HG02885 (cell line): ENCODE results near the gene L3MBTL4.
"Not testable (repeated sequence)": the region's sequence is repeated elsewhere in the genome, so short reads cannot be mapped to it uniquely, and the experiment has no call there.

Experiments
- ATAC-seq: cut with Tn5 transposase; IDR thresholded peaks from one replicate; pipeline ENCODE4 v1.9.1; 2021; ENCODE audit warnings: mild to moderate bottlenecking; ENCODE audit not compliant: unreplicated experiment, poor library complexity

L3MBTL4 gene

DNA sequence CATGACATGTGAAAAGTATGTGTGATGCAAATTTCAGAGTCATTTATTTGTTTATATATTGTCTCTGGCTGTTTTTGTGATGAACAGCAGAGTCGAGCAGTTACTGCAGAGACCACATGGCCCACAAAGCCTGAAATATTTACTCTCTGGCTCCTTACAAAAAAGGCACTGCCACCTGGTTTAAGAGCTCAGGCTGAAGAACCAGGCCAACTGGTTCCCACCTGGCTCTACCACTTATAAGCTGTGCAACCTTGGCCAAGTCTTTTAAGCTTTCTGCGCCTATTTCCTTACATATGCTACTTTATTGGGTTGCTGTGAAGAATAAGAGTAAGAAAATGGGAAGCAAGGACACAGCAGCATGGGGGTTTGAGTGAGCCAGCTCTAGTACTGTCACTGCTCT is 207.6 kb downstream of the L3MBTL4 start:
- no peak for ATAC-seq

DNA sequence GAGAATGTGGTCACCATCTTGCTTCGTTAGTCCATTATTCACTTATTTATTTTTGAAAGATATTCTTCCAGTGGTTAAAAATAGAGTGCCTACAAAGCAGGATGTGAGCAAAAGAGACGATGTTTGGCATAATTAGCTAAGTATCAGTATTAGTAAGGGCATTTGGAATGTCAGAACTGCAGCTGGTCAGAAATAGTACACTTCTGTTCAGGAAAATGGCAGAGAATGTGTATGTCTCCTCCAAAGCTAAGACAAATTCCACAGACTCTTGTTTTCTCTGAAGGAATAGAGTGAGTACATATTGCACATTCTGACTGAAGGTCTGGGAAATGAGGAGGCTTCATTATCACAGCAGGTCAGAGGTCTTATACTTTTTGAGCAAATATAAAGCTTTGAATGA is 209.0 kb downstream of the L3MBTL4 start:
- no peak for ATAC-seq

DNA sequence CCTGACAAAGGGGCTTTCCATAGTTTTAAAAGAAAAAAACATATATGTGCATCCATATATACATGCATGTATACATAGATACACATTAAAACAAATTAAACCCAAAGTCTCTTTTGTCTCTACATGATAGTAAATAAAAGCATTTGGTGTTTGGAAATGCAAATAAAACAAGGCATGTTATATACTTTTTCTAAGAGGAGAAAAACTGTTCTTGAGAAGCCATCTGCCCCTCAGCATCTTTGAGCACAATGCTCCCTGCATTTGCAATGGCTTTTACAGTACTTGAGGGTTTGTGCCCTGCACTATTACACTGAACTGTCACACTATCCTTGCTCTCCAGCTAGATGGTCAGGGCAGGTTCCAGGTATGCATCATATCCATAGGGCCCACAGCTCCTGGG is 210.2 kb downstream of the L3MBTL4 start:
- ATAC-seq, result no peak

DNA sequence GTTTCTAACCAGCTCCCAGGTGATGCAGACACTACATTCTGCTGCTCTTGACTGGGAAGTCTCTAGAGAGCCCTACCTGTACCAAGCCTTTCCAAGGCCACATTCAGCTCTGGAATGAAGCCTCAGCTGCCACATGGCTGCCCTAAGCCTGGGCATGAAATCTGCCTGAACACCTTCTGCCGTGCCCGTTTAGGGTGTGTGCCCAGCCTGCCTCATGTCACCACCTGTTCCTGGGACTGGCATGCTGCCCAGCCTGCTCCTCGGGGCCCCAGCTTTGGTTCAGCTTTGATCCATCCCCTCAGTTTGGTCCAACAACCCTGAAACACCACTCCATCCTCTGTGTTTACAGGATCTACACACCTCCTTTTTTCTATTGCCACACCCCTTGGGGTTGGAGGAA is 210.9 kb downstream of the L3MBTL4 start:
- no peak for ATAC-seq

DNA sequence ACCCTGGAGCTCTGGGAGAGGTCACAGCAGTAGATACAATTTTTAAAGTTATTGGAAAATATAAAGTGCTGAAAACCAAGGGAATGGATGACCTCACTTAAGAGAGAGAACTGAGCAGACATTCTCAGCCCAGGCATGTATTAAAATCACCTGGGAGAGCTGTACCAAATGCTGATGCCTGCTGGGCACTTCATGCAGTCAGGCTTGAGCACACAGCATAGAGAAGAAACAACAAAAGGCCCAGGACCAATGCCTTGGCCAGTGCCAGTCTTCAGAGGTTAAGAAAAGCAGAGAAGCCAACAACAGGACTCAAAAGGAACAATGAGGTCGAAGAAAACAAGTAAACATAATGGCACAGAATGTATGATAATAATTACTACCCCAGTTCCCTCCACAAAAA is 211.8 kb downstream of the L3MBTL4 start:
- ATAC-seq, result no peak

DNA sequence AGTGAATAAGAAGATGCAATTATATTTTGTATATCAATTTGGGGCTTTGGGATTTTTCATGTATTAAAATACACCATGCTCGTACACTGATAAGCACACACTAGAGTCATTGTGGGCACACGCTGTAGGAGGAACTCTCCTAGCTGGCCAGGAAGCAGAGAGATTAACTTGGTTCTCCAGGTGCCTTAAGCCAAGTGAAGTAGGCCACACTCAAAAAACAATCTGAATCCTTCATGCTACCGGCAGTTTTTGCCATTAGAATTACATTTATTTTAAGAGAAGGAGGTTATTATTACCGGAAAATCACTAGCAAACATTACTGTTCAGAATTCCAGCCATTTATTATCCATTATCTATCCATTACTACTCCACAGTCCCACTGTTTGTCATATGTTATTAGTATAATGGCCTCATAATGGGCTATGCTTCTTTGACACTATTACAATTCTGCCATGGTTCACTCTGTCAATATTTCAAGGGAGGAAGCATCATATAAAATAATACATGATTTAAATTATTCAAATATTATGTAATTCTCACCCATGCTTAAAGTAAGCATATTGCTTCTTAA is 214.4 kb downstream of the L3MBTL4 start:
- no peak for ATAC-seq

DNA sequence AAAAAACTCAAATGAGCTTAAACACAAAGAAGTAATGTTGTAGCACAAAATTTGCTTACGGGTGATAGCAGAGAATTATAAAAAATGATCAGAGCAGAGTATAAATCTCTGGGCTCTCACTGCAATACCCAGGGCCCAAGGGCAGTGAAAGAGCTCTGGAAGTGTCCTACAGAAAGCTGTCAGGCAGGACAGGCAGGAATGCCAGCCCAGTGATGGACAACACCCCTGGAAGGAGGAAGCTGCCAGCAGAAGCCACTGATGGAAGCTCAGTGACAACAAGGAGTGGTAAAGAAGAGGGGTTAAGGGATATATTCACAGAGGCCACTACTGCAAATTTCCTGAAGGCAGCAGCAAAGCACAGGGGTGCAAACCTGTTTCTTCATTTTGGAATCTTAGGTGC is 214.9 kb downstream of the L3MBTL4 start:
- ATAC-seq, result no peak

DNA sequence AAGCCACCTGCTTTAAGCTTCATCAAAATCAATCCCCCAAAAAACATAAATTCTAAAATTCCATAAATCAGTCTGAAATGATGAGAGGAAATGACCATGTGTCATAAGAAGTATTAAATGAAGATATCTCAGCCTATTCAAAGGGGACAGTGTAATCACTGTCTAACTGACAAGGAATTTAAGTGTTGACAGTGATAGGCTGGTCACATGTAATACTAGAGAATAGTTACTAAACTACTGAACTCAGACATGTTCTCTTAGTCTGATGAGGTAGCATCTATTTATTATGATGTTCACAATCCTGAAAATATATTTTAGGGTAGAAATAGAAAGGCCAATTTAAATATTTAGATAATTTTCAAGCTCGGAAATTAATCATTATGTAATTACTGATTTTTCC is 216.1 kb downstream of the L3MBTL4 start:
- ATAC-seq, result no peak

DNA sequence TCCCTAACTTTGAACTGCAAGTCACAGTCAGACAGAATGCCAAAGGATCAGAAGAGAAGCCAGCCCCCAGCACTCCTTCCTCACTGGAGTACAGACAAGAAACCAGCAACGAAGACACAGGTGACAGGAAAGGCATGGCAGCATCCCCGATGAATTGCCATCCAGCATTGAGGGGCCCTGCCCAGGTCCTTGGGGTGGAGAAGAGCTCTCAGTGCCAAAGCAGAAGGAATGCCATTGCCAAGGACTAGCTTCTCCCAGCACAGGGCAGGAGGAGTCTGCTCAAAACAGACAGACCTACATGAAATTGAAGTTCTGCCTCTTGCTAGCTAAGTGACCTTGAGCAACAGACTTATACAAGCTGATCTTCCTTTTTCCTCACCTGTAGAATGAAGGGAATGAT is 220.1 kb downstream of the L3MBTL4 start:
- no peak for ATAC-seq

DNA sequence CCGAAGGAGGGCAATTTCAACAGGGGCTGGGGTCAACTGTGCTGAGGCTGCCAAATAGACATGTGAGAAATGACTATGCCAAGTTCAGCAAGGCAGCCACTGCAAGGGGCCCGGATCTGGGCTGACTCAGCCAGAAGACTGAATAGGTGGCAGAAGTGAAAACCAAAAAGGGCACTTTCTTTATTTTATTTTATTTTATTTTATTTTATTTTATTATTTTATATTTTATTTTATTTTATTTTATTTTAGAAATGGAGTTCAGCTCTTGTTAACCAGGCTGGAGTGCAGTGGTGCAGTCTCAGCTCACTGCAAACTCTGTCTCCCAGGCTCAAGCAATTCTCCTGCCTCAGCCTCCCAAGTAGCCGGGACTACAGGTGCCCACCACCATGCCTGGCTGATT is 228.9 kb downstream of the L3MBTL4 start:
- ATAC-seq, result not testable (repeated sequence)

DNA sequence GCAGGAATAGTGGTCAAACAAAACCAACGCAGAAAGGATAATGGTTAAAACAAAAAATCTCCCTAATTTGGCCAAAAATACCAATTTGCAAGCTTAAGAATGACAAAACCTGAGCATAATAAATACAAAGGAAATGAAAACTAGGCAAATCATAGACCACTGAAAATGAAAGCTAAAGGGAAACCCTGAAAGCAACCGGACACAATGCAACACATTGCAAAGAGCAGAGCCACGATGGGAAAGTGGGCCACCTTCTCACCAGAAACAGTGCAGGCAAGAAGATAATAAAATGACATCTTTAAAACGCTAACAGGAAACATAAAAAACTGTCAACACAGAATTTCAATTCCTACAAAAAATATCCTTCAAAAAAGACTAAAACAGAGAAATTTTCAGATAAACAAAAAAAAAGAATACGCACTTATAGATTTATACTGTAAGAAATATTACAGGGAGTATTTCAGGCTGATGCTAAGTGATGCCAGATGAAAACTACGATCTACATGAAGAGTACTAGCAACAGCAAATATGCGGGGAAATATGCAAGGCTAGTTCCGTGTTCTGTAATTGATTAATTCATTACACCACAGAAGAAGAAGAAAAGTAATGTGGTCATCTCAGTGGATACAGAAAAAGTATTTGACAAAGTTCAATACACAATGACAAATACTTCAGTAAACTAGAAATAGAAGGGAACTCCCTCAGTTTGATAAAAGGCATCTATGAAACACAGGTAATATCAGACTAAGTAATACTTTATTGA is 239.5 kb downstream of the L3MBTL4 start:
- no peak for ATAC-seq

DNA sequence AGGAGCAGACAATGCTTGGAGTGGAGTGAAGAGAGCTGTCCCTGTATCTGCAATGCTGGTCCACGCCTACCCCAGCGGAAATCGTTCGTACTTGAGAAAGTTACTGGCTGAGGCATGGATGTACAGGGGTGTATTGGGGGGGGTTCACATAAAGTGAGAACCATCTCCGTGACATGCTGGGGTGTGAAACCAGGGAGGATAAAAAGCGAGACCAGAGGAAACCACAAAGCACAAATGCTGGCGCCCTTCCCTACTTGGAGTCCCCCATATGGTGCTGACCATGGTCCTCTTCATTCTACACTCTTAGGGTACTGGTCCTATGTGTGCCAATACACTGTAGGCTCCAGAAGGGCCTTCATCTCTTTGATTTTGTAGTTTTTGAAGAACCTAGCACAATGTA is 244.1 kb downstream of the L3MBTL4 start:
- no peak for ATAC-seq

DNA sequence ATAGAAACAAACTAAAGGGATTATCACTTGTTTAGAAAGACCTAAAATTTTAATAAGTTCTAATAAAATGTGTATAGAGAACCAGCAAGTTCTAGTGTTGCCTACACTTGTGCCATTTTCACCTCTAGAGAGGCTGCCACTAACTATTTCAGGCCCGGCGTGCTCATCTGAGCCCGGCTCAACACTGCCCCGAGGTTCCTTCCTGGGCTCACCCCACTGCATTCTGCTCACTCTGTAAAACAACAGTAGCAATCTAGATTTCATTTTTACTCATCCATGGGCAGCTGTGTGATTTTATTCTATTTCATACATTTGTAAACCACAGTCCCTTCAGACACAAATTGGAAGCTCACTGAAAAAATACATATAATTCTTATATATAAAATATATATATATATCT is 253.2 kb downstream of the L3MBTL4 start:
- peak; percentile 74 for ATAC-seq

DNA sequence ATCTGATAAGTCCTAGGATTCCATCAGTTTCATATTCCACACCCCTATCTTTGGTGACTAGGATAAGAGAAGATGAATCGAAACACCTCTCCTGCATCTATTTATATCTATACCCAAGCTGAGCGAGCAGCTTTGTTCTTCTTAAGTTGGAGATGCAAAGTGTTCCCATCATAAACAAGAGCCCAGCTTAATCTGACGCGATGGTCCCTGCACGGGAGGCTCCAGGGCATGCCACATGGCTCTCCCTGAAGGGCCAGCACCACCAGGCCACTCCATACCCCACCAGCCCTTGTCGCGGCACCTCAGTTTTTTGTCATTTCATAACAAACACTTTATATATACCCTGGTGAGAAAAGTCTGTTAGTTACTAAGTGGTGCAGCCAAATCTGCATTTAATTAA is 255.3 kb downstream of the L3MBTL4 start:
- no peak for ATAC-seq

DNA sequence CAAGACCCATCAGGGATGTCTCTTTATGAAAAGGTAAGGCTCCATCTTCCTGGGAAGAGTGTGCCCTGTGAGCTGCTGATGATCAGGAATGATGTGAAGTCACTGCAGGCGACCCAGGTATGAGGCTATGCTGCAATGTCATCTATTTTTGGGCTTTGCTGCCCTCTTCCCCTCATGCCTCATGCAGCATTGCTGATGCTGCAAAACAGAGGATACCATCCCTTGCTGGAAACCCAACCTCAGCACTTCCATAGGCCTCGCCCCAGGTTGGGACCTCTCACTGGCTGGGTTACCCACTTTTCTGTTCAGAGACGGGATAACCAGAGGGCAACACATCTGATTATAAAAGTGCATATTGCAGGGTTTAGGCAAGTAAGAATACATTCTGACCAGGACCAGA is 255.8 kb downstream of the L3MBTL4 start:
- no peak for ATAC-seq

DNA sequence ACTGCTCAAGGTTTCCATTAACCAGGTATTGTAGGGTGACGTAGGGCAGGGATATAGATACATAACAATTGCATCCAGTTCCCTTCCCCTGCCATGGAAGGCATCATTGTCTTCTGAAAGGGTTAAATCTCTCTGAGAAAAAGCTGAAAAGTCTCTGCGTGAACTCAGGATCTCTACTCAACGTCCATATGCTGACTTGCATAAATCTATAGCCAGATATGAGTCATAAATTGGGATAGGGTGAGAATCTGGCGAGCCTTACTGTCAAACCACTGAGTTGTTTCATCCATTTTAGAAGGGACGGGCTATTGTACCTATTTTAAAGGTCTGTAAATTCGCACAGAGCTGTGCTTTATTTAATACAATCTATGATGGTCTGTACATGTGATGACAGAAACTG is 258.3 kb downstream of the L3MBTL4 start:
- no peak for ATAC-seq

DNA sequence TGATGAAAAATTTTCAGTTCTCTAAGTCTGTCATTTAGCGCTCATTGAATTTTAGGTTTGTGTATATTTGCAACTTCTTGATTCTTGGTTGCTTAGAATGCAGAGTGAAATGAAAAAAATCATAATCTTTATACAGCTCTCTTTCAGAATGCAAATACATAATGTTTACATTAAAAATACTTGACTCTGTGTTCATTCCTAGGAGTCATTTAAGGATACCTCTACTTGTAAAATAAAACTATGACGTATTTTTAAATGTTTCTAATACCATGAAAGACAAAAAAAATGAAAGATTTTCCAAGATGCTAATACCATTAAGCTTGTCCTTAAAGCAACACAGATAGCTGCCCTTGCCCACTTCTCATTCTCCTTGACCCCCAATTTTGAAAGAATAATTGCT is 259.0 kb downstream of the L3MBTL4 start:
- no peak for ATAC-seq

DNA sequence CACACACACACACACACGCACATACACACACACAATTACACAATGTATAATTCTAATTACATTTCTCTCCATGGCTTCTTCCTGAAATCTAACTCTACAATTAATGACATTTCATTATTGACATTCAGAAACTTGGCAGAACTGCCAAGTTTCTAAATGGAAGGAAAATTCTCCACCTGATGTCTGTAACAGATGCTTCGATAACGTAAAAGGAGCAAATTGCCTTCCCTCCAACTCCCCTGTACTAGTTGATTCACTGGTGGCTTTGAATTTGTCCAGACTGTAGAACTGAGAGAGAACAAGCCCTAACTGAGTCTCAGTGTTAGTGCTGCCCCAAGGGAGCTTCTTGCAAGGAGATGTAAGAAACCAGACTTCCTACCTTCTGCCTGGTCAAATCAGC is 264.3 kb downstream of the L3MBTL4 start:
- ATAC-seq, result no peak

DNA sequence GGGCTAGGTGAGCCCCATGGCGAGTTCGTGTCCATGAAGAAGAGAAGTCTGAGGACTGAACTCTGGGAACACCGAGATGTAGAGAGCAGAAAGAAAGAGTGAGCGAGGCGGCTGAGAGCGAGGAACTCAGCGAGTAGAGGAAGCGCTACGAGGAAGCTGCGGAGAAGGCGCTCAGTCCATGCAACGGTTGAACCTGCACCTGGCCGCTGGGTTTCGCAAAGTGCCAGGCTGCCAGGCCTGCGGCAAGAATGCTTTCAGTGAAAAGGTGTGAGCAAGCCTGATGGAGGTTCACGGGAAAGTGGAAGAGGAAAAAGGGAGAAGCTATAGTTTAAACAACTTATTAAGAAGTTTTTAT is 268.4 kb downstream of the L3MBTL4 start:
- no peak for ATAC-seq

DNA sequence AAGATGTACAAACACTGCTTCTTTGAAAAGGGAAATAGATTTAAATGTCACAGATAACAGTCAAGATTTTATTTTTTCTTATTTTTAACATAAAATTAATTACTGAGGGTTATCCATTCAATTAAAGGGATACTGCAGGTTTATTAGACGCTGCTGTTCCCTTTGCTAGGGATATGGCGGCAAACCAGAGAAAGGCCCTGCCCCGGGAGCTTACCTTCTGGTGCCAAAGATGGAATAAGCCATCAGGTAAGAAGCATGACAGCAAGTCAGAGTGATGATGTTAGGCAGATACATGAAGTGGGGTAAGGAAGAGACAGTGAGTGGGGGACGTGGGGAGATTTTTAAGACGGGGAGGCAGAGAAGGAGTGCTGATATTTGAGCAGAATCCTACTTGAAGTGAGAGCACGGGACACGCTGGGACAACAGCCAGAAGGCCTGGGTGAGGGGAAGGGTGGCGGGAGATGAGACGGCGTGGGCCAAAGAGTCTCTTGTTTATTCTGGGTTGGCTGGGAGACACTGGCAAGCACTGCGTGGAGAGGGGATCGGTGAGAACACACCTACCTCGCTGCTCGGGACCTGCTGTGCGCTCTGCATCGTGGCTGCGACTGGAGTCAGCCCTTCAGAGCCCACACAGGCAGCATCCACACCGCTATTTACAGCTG is 268.9 kb downstream of the L3MBTL4 start:
- ATAC-seq, result no peak

DNA sequence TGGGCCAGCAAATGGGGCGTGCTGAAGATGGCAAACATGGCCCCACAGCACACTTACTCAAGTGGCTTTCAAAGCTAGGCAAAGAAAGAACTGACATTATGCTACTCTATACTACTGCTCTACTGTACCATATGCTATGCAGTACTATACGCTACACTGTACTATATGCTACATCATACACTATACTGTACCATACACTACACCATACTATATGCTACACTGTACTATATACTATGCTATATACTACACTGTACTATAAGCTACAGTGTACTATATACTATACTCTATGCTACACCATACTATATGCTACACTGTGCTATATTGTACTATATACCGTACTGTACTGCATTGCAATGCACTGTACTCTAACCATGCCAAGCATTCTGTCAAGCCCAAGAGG is 275.7 kb downstream of the L3MBTL4 start:
- ATAC-seq, result no peak

DNA sequence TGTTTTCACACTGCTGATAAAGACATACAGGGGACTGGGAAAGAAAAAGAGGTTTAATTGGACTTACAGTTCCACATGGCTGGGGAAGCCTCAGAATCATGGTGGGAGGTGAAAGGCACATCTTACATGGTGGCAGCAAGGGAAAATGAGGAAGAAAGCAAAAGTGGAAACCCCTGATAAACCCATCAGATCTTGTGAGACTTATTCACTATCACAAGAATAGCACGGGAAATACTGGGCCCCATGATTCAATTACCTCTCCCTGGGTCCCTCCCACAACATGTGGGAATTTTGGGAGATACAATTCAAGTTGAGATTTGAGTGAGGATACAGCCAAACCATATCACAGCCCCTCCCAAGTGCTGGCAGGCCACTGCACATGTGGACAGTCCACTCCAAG is 278.8 kb downstream of the L3MBTL4 start:
- not testable (repeated sequence) for ATAC-seq
